ENCODE results near the gene SLC27A6.

Gene SLC27A6

DNA sequence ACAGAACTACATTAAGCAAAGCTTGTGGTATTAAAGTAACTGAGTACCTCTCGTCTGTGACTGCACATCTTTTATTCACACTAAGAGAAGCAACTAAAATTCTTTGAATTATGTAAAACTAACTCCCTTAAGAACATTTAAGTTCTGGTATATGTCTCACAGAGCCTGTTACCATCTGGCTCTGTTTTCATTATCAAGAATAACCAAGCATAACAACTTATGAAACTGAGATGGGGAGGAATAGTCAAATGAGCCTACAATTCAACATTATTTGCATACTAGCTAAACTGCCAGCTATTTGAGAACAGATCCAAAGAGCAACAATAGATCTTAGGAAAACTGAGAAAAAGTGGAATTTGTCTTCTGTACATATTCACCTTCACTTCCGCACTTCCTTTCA is 104.0 kb downstream of the SLC27A6 start:
- TF ChIP-seq, protein P1, sequence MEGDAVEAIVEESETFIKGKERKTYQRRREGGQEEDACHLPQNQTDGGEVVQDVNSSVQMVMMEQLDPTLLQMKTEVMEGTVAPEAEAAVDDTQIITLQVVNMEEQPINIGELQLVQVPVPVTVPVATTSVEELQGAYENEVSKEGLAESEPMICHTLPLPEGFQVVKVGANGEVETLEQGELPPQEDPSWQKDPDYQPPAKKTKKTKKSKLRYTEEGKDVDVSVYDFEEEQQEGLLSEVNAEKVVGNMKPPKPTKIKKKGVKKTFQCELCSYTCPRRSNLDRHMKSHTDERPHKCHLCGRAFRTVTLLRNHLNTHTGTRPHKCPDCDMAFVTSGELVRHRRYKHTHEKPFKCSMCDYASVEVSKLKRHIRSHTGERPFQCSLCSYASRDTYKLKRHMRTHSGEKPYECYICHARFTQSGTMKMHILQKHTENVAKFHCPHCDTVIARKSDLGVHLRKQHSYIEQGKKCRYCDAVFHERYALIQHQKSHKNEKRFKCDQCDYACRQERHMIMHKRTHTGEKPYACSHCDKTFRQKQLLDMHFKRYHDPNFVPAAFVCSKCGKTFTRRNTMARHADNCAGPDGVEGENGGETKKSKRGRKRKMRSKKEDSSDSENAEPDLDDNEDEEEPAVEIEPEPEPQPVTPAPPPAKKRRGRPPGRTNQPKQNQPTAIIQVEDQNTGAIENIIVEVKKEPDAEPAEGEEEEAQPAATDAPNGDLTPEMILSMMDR (IDR thresholded peaks at IDR 0.05), result no peak
- Histone ChIP-seq H3K9me3 (no peaks in the 10 kb centered on the region), H3K36me3 (no peaks in the 10 kb centered on the region), H3K4me3 (ENCODE audit: low read depth in 1 of 2, low read length in 1 of 2) (no peak overlapping the region), H3K27ac (no peak overlapping the region), H3K27me3 (no peaks in the 10 kb centered on the region), H3K4me1 (ENCODE audit: control insufficient read depth in 1 of 2, insufficient read depth in 1 of 2, low read depth in 1 of 2, low read length in 1 of 2) (no peaks in the 10 kb centered on the region)

DNA sequence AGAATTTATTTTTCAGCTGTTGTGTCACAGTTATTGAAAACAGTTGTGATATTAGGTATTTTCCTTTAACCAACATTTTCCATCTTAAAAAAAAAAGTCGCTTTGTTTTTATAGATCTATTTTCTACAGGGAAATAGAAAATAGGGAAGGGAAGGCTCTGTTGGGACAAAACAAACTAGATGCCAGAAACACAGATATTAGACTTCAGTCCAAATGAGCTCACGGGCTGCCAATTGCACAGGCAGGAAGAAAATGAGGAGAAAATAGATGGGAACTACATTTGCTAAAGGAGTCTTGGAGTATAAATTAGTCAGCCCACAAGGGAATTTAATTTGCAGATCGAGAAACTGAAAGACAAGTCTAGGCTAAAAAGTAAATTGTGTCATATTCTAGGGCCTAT is 107.8 kb downstream of the SLC27A6 start:
- Histone ChIP-seq H3K9me3 (no peaks in the 10 kb centered on the region), H3K4me1 (ENCODE audit: control insufficient read depth in 1 of 2, insufficient read depth in 1 of 2, low read depth in 1 of 2, low read length in 1 of 2) (no peaks in the 10 kb centered on the region), H3K27ac (no peak overlapping the region), H3K4me3 (ENCODE audit: low read depth in 1 of 2, low read length in 1 of 2) (no peak overlapping the region), H3K36me3 (no peaks in the 10 kb centered on the region), H3K27me3 (no peaks in the 10 kb centered on the region)
- TF ChIP-seq, protein P1 (IDR thresholded peaks at IDR 0.05), result no peak

DNA sequence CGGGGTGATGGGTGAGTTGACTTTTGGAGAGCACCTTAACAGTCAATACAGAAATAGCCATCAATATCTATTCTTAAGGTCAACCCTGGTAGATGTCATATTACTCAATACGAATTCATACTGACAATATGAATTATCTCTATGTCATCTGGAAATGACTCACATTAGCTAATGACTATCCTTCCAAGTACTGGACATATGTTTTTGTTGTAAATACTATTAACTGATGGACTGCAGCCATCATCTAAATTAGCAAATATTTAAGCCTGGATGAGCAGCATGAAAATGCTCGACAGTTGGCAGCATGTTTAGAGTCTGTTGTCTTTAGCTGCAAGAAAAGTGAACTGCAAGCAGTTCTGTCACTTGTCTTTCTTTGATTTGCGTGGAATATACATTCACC is 109.6 kb downstream of the SLC27A6 start:
- H3K4me1 ChIP-seq (ENCODE audit: control insufficient read depth in 1 of 2, insufficient read depth in 1 of 2, low read depth in 1 of 2, low read length in 1 of 2), result no peaks in the 10 kb centered on the region
- H3K4me3 ChIP-seq (ENCODE audit: low read depth in 1 of 2, low read length in 1 of 2), result no peak overlapping the region
- H3K27ac ChIP-seq, result no peak overlapping the region
- H3K36me3 ChIP-seq, result no peaks in the 10 kb centered on the region
- H3K27me3 ChIP-seq, result no peaks in the 10 kb centered on the region
- TF ChIP-seq, protein P1 (IDR thresholded peaks at IDR 0.05), result no peak
- no peaks in the 10 kb centered on the region for H3K9me3 ChIP-seq

DNA sequence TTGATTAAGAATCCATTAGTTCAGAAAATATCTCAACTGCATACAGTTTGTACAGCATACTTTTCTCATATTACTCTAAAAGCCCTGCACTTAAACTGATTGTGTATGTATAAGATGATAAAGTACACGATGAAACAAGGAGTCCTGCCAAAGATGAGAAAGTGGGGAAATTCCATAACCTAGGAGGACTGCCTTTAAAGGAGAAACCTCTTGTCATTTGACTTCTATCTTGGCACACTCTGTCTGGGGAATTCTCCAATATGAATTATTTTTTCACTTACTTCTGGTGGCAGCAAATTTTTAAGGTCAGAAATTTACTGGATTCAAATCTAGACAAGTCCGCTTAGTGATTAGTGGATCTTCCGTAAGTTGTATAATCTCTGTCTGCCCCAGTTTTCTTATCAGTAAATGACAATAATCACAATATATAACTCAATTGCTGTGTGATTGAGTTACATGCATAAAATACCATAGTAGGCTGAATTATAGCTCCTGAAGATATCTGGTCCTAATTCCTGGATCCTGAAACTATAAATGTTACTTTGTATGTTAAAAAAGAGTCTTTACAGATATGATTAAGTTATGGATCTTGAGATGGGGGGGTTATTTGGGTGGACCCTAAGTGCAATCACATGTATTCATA is 112.3 kb downstream of the SLC27A6 start:
- H3K9me3 ChIP-seq, result no peaks in the 10 kb centered on the region
- H3K27ac ChIP-seq, result no peak overlapping the region
- H3K4me3 ChIP-seq (ENCODE audit: low read depth in 1 of 2, low read length in 1 of 2), result no peak overlapping the region
- H3K4me1 ChIP-seq (ENCODE audit: control insufficient read depth in 1 of 2, insufficient read depth in 1 of 2, low read depth in 1 of 2, low read length in 1 of 2), result no peaks in the 10 kb centered on the region
- H3K27me3 ChIP-seq, result no peaks in the 10 kb centered on the region
- no peaks in the 10 kb centered on the region for H3K36me3 ChIP-seq
- TF ChIP-seq, protein P1 (IDR thresholded peaks at IDR 0.05), result no peak

DNA sequence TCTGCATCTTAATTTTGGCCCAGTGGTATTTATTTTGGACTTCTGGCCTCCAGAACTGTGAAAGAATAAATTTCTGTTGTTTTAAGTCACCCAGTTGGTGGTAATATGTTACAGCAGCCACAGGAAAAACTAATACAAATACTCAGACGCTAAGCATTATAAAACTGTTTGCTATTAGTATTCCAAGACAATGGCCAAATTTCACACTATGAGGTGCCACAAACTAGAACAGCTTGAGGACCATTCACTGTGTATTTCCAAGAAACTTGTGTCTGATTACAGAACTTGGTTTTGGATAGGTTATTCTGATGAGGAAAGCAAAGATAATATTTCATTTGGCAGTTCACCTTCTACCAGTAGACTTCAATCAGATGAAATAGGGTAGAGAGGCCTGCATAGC is 113.0 kb downstream of the SLC27A6 start:
- no peaks in the 10 kb centered on the region for H3K4me1 ChIP-seq (ENCODE audit: control insufficient read depth in 1 of 2, insufficient read depth in 1 of 2, low read depth in 1 of 2, low read length in 1 of 2)
- TF ChIP-seq, protein P1 (IDR thresholded peaks at IDR 0.05), result no peak
- H3K27me3 ChIP-seq, result no peaks in the 10 kb centered on the region
- H3K27ac ChIP-seq, result no peak overlapping the region
- no peak overlapping the region for H3K4me3 ChIP-seq (ENCODE audit: low read depth in 1 of 2, low read length in 1 of 2)
- no peaks in the 10 kb centered on the region for H3K9me3 ChIP-seq
- H3K36me3 ChIP-seq, result no peaks in the 10 kb centered on the region

All from neutrophil (primary cell).